ENCODE data around the gene LCN1.

DNA sequence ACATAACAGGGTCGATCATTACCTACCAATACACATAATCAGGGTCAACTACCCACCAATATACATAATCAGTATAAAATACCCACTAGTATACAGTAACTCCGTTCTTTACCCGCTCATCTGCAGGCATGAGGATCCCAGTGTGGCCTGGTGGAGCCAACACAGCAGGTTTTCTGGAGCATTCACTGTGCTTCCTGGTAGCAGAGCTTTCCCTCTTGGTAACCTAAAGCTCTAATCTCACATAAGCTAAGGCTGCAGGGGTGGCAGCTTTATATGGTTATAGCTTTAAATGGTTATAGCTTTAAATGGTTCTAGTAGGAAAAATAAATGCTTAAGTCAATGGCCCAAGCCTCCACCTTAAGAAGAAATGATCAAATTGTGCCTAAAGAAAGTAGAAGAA, 11.9 kb downstream of the LCN1 start:
- TF ChIP-seq, protein P1, sequence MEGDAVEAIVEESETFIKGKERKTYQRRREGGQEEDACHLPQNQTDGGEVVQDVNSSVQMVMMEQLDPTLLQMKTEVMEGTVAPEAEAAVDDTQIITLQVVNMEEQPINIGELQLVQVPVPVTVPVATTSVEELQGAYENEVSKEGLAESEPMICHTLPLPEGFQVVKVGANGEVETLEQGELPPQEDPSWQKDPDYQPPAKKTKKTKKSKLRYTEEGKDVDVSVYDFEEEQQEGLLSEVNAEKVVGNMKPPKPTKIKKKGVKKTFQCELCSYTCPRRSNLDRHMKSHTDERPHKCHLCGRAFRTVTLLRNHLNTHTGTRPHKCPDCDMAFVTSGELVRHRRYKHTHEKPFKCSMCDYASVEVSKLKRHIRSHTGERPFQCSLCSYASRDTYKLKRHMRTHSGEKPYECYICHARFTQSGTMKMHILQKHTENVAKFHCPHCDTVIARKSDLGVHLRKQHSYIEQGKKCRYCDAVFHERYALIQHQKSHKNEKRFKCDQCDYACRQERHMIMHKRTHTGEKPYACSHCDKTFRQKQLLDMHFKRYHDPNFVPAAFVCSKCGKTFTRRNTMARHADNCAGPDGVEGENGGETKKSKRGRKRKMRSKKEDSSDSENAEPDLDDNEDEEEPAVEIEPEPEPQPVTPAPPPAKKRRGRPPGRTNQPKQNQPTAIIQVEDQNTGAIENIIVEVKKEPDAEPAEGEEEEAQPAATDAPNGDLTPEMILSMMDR (IDR thresholded peaks at IDR 0.05; ENCODE audit: low read length) = no peak
- no peak for TF ChIP-seq EZH2phosphoT487 (IDR thresholded peaks at IDR 0.05; ENCODE audit: low read length)

All from MM.1S (cell line).